ENCODE results near the gene DEFB127.
"Not testable (repeated sequence)": the region's sequence is repeated elsewhere in the genome, so short reads cannot be mapped to it uniquely, and the experiment has no call there.

- not testable (repeated sequence) for TF ChIP-seq CTCF (IDR thresholded peaks at IDR 0.05); EZH2 (IDR thresholded peaks at IDR 0.05; ENCODE audit: borderline replicate concordance, insufficient read depth, low read depth, low read length, poor library complexity, severe bottlenecking)
These were observed 46.4 kb downstream of the DEFB127 start for GRCh38 chr20:203630-204029.
